HL-60 (cell line): Measurements from ENCODE around the gene KRT2.

Experiments
- CTCF ChIP-seq: IDR thresholded peaks from one replicate; pipeline ENCODE4 v1.5.1; 2011; ENCODE audit warnings: low read length, control low read depth, inconsistent platforms; ENCODE audit not compliant: insufficient read depth
- GABPA ChIP-seq: IDR thresholded peaks from 2 replicates; pipeline ENCODE4 v1.6.1; 2012; ENCODE audit warnings: low read depth
- POLR2AphosphoS5 ChIP-seq: IDR thresholded peaks from 2 replicates; pipeline ENCODE4 v1.6.1; 2012; ENCODE audit warnings: low read depth

- TF ChIP-seq CTCF: no peak
- no peak for TF ChIP-seq GABPA
- no peak for TF ChIP-seq POLR2AphosphoS5
These were observed 40.2 kb upstream of the KRT2 start for GRCh38 chr12:52692254-52692653.
